ENCODE data around the gene SPPL2A.

SPPL2A gene

GRCh38 chr15:50765195-50765967 is at the start of gene SPPL2A (continued):
- peak; percentile 87 for TF ChIP-seq SP3 (tag by site-specific recombination; IDR thresholded peaks at IDR 0.05)
- no peak for TF ChIP-seq ZNF433 (tag by site-specific recombination; IDR thresholded peaks at IDR 0.05; ENCODE audit: low read depth)
- peak; percentile 91 for TF ChIP-seq SP2 (tag by site-specific recombination; IDR thresholded peaks at IDR 0.05)
- TF ChIP-seq ZNF830 (tag by site-specific recombination; IDR thresholded peaks at IDR 0.05; ENCODE audit: low read depth), result no peak
- TF ChIP-seq ZNF677 (tag by site-specific recombination; IDR thresholded peaks at IDR 0.05), result no peak
- peak; percentile 67; the same call in 1 of the 2 replicates for TF ChIP-seq ZBTB20 (tag by site-specific recombination; IDR thresholded peaks at IDR 0.05)
- TF ChIP-seq ZNF121 (tag by site-specific recombination; IDR thresholded peaks at IDR 0.05), result no peak
- TF ChIP-seq ZNF335 (tag by site-specific recombination; conservative IDR thresholded peaks at IDR 0.05), result peak; percentile 49
- TF ChIP-seq ZNF24 (tag by site-specific recombination; IDR thresholded peaks at IDR 0.05), result no peak
- no peak for TF ChIP-seq GFI1B (tag by site-specific recombination; IDR thresholded peaks at IDR 0.05)
- TF ChIP-seq ZNF580 (tag by site-specific recombination; IDR thresholded peaks at IDR 0.05), result peak; percentile 52; the same call in 1 of the 2 replicates
- peak; percentile 79 for TF ChIP-seq ZNF341 (tag by site-specific recombination; IDR thresholded peaks at IDR 0.05; ENCODE audit: low read depth)
- no peak for TF ChIP-seq ZNF548 (tag by site-specific recombination; IDR thresholded peaks at IDR 0.05)
- peak; percentile 87 for TF ChIP-seq KLF16 (tag by site-specific recombination; IDR thresholded peaks at IDR 0.05)
- TF ChIP-seq ZXDB (tag by site-specific recombination; IDR thresholded peaks at IDR 0.05), result peak; percentile 94
- TF ChIP-seq ZSCAN18 (tag by site-specific recombination; IDR thresholded peaks at IDR 0.05), result no peak
- peak; percentile 85 for TF ChIP-seq KLF8 (tag by site-specific recombination; IDR thresholded peaks at IDR 0.05)
- TF ChIP-seq PRDM4 (tag by site-specific recombination; IDR thresholded peaks at IDR 0.05), result no peak
- no peak for TF ChIP-seq ZNF214 (tag by site-specific recombination; IDR thresholded peaks at IDR 0.05; ENCODE audit: borderline replicate concordance)
- peak; percentile 56 for TF ChIP-seq ZBTB8A (tag by site-specific recombination; IDR thresholded peaks at IDR 0.05)
- TF ChIP-seq ATF2 (tag by site-specific recombination; IDR thresholded peaks at IDR 0.05; ENCODE audit: low read depth), result 0 out of 2 replicates have a peak, but pooled peaks have one; percentile 32
- TF ChIP-seq GLIS2 (tag by site-specific recombination; IDR thresholded peaks at IDR 0.05), result peak; percentile 63
- TF ChIP-seq ZNF544 (tag by site-specific recombination; IDR thresholded peaks at IDR 0.05), result no peak
- TF ChIP-seq ZNF19 (tag by site-specific recombination; IDR thresholded peaks at IDR 0.05; ENCODE audit: low read depth), result no peak
- TF ChIP-seq ZNF654 (tag by site-specific recombination; IDR thresholded peaks at IDR 0.05; ENCODE audit: low read depth), result no peak
- TF ChIP-seq ZNF776 (tag by site-specific recombination; IDR thresholded peaks at IDR 0.05; ENCODE audit: borderline replicate concordance), result no peak
- TF ChIP-seq, protein P1, sequence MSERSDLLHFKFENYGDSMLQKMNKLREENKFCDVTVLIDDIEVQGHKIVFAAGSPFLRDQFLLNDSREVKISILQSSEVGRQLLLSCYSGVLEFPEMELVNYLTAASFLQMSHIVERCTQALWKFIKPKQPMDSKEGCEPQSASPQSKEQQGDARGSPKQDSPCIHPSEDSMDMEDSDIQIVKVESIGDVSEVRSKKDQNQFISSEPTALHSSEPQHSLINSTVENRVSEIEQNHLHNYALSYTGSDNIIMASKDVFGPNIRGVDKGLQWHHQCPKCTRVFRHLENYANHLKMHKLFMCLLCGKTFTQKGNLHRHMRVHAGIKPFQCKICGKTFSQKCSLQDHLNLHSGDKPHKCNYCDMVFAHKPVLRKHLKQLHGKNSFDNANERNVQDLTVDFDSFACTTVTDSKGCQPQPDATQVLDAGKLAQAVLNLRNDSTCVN (tag by site-specific recombination; optimal IDR thresholded peaks at IDR 0.05), result peak; percentile 52
- TF ChIP-seq ZNF48 (tag by site-specific recombination; IDR thresholded peaks at IDR 0.05), result no peak
- TF ChIP-seq WT1 (tag by site-specific recombination; IDR thresholded peaks at IDR 0.05), result peak; percentile 81
- 0 out of 2 replicates have a peak, but pooled peaks have one; percentile 20 for TF ChIP-seq SCRT2 (tag by site-specific recombination; IDR thresholded peaks at IDR 0.05)
- TF ChIP-seq ZNF248 (tag by site-specific recombination; IDR thresholded peaks at IDR 0.05), result no peak
- TF ChIP-seq ZNF391 (tag by site-specific recombination; IDR thresholded peaks at IDR 0.05; ENCODE audit: borderline replicate concordance, low read depth), result no peak

Measured in HEK293 (cell line).